H9 (cell line): ENCODE results near the gene ACOXL. TPM values are rescaled to one million over a fixed set of nuclear protein-coding genes. Genes with fewer than 3 reads are reported as not detected.
A peak's percentile ranks its signal among the peaks of the same experiment; 100 is the strongest.

Experiments
- DNase-seq: peaks from one replicate; pipeline ENCODE4 v3.0.0-alpha.2; 2017
- H2AFZ ChIP-seq: one replicate; pipeline ENCODE4 v1.6.1; 2013; ENCODE audit warnings: mild to moderate bottlenecking, low read length, control low read depth, moderate library complexity
- H2AK5ac ChIP-seq: 2 replicates; pipeline ENCODE4 v1.6.1; 2013; ENCODE audit warnings: low read length, control low read depth, mixed read lengths; ENCODE audit not compliant: insufficient read length
- H2BK120ac ChIP-seq: one replicate; pipeline ENCODE4 v1.6.1; 2013; ENCODE audit warnings: low read depth, mild to moderate bottlenecking, low read length, control low read depth, inconsistent platforms; ENCODE audit not compliant: poor library complexity, severe bottlenecking
- H2BK12ac ChIP-seq: 2 replicates; pipeline ENCODE4 v1.6.1; 2013; ENCODE audit warnings: low read length, control low read depth, mixed read lengths, low read depth; ENCODE audit not compliant: insufficient read length
- H2BK15ac ChIP-seq: 2 replicates; pipeline ENCODE4 v1.6.1; 2013; ENCODE audit warnings: low read depth, low read length, control low read depth
- H2BK20ac ChIP-seq: one replicate; pipeline ENCODE4 v1.6.1; 2013; ENCODE audit warnings: low read depth, mild to moderate bottlenecking, low read length, control low read depth, inconsistent platforms; ENCODE audit not compliant: poor library complexity, severe bottlenecking
- H2BK5ac ChIP-seq: 2 replicates; pipeline ENCODE4 v1.6.1; 2013; ENCODE audit warnings: low read length, control low read depth, mixed read lengths; ENCODE audit not compliant: insufficient read length
- H3K14ac ChIP-seq: 2 replicates; pipeline ENCODE4 v1.6.1; 2013; ENCODE audit warnings: low read length, control low read depth; ENCODE audit not compliant: insufficient read depth
- H3K18ac ChIP-seq: 2 replicates; pipeline ENCODE4 v1.6.1; 2013; ENCODE audit warnings: low read depth, mild to moderate bottlenecking, mixed read lengths, low read length, control low read depth; ENCODE audit not compliant: insufficient read length
- H3K23ac ChIP-seq: 2 replicates; pipeline ENCODE4 v1.6.1; 2013; ENCODE audit warnings: low read length, control low read depth, mixed read lengths, low read depth; ENCODE audit not compliant: insufficient read length
- H3K23me2 ChIP-seq: 2 replicates; pipeline ENCODE4 v1.6.1; 2013; ENCODE audit warnings: low read depth, mild to moderate bottlenecking, mixed read lengths, low read length, control low read depth; ENCODE audit not compliant: insufficient read length, poor library complexity, severe bottlenecking
- H3K27ac ChIP-seq: 2 replicates; pipeline ENCODE4 v1.5.1; 2013; ENCODE audit warnings: low read length, control low read depth, mixed read lengths, low read depth; ENCODE audit not compliant: insufficient read length
- H3K27me3 ChIP-seq: 2 replicates; pipeline ENCODE4 v1.6.1; 2013; ENCODE audit warnings: low read length, control low read depth, inconsistent platforms; ENCODE audit not compliant: insufficient read depth
- H3K4ac ChIP-seq: 2 replicates; pipeline ENCODE4 v1.6.1; 2013; ENCODE audit warnings: low read depth, mild to moderate bottlenecking, control low read depth, inconsistent platforms, low read length, moderate library complexity
- H3K4me1 ChIP-seq: 2 replicates; pipeline ENCODE4 v1.6.1; 2013; ENCODE audit warnings: low read length, control low read depth, inconsistent platforms; ENCODE audit not compliant: insufficient read depth
- H3K4me2 ChIP-seq: 2 replicates; pipeline ENCODE4 v1.6.1; 2013; ENCODE audit warnings: low read length, control low read depth, mixed read lengths; ENCODE audit not compliant: insufficient read length, insufficient read depth
- H3K56ac ChIP-seq: 2 replicates; pipeline ENCODE4 v1.6.1; 2013; ENCODE audit warnings: low read depth, mild to moderate bottlenecking, mixed read lengths, low read length, control low read depth; ENCODE audit not compliant: insufficient read length
- H3K79me1 ChIP-seq: 2 replicates; pipeline ENCODE4 v1.6.1; 2013; ENCODE audit warnings: low read depth, mild to moderate bottlenecking, moderate library complexity, low read length, control low read depth, inconsistent platforms; ENCODE audit not compliant: insufficient read depth, poor library complexity, severe bottlenecking
- H3K79me2 ChIP-seq: 2 replicates; pipeline ENCODE4 v1.6.1; 2013; ENCODE audit warnings: low read length, control low read depth, inconsistent platforms; ENCODE audit not compliant: insufficient read depth
- H3K9ac ChIP-seq: 2 replicates; pipeline ENCODE4 v1.6.1; 2013; ENCODE audit warnings: low read length, control low read depth, mixed read lengths; ENCODE audit not compliant: insufficient read length; ENCODE audit errors: extremely low read depth
- H3K9me3 ChIP-seq: one replicate; pipeline ENCODE4 v1.6.1; 2013; ENCODE audit warnings: low read depth, low read length, inconsistent platforms; ENCODE audit not compliant: control insufficient read depth
- H3T11ph ChIP-seq: one replicate; pipeline ENCODE4 v1.6.1; 2013; ENCODE audit warnings: mild to moderate bottlenecking, low read length, control low read depth, inconsistent platforms
- H4K20me1 ChIP-seq: one replicate; pipeline ENCODE4 v1.6.1; 2013; ENCODE audit not compliant: control insufficient read depth, insufficient read length, insufficient read depth
- H4K5ac ChIP-seq: 2 replicates; pipeline ENCODE4 v1.6.1; 2013; ENCODE audit warnings: low read depth, mild to moderate bottlenecking, mixed read lengths, low read length, control low read depth; ENCODE audit not compliant: insufficient read length
- H4K8ac ChIP-seq: replicated peaks from 2 replicates; pipeline ENCODE4 v1.6.1; 2013; ENCODE audit warnings: low read length, control low read depth, mixed read lengths, low read depth; ENCODE audit not compliant: insufficient read length
- H4K91ac ChIP-seq: 2 replicates; pipeline ENCODE4 v1.6.1; 2013; ENCODE audit warnings: low read depth, mild to moderate bottlenecking, moderate library complexity, mixed read lengths, low read length, control low read depth; ENCODE audit not compliant: insufficient read length
- H3K27ac Mint-ChIP-seq, 3 experiments: 2 replicates in 2 of 3; 3 replicates in 1 of 3; pipeline ENCODE4 v1.8.0; 2020 to 2021; ENCODE audit warnings: mixed read lengths in 3 of 3, mild to moderate bottlenecking in 1 of 3, moderate library complexity in 1 of 3
- H3K27me3 Mint-ChIP-seq: 2 replicates; pipeline ENCODE4 v1.8.0; 2021; ENCODE audit warnings: low read depth, mild to moderate bottlenecking, moderate library complexity, mixed read lengths
- H3K36me3 Mint-ChIP-seq, 3 experiments: 2 replicates in 2 of 3; 3 replicates in 1 of 3; pipeline ENCODE4 v1.8.0; 2020 to 2021; ENCODE audit warnings: low read depth in 3 of 3, mixed read lengths in 3 of 3; ENCODE audit not compliant: insufficient read depth in 1 of 3
- H3K4me1 Mint-ChIP-seq, 2 experiments: 2 replicates each; pipeline ENCODE4 v1.8.0; 2020; ENCODE audit warnings: mixed read lengths in 2 of 2
- H3K4me3 Mint-ChIP-seq, 2 experiments: 2 replicates in 1 of 2; 3 replicates in 1 of 2; pipeline ENCODE4 v1.8.0; 2020 to 2021; ENCODE audit warnings: mild to moderate bottlenecking in 2 of 2, mixed read lengths in 2 of 2, moderate library complexity in 1 of 2
- H3K9me3 Mint-ChIP-seq, 2 experiments: 2 replicates in 1 of 2; 3 replicates in 1 of 2; pipeline ENCODE4 v1.8.0; 2020; ENCODE audit warnings: mild to moderate bottlenecking in 2 of 2, mixed read lengths in 2 of 2, moderate library complexity in 1 of 2
- WGBS: extraction: QIAGEN DNeasy Blood & Tissue Kit; methylation state at CpG from one replicate; pipeline ENCODE4 v1.1.7; 2013; ENCODE audit warnings: missing lambda C conversion rate, low lambda C conversion rate, mixed read lengths; ENCODE audit not compliant: insufficient read length; ENCODE audit errors: extremely low coverage; 5-methylcytosine and 5-hydroxymethylcytosine counted together
- total RNA-seq: library from RNA; stranded (reverse); gene quantifications from 2 replicates; pipeline ENCODE4 v1.2.1, GENCODE V29; 2021
- TF ChIP-seq, protein P1 (sequence below): fragments of 200-600 bp; sonication (generic); conservative IDR thresholded peaks from 3 replicates; pipeline ENCODE4 v1.8.0; 2021; ENCODE audit warnings: antibody characterized with exemption, mild to moderate bottlenecking

ACOXL gene
- total RNA-seq, 1 experiment from 2014 or later, result 37.6 TPM

DNA sequence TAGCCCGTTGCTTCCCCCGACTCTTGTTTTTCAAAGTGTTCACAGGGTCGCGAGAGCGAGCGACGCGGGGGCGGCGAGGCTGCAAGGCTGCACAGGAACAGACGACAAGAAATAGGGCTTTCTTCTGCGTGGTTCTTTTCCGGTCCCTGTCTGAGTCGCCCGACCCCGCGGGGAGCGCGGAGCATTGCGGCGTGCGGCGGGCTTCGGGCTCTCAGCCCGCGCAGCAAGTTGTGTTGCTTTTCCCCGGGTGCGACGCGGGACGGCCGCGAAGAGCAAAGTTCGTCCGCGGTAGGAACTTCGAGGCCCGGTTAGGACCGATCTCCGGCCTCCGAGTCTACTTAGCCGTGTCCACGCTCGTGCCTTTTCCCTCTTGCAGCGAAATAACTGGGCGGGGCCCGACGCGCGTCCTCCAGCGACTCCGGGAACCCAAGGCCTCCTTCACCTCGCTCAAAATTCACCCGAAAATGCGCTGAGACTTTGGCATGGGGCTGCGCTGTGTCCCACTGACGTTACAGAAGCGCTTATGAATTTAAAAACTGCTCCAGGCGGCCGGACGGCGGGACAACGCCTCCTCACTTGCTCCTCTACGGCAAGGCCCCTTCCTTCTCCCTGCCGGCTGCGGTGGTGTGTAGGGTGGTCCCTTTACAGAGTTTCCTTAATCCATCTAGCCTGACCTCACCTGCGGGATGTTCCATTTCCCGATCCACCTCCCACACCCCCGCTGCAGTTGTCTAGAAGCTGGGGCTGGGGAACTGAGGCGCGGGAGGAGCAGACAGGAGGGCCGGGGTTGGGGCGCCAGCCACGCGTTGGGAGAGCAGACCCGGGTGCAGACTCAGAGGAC lies 386.8 kb downstream of the ACOXL start:
- no peak overlapping the region for H3K27ac ChIP-seq
- no peak overlapping the region for H3K27ac Mint-ChIP-seq
- WGBS, result no CpG with 5 or more reads among the region's 76 CpGs
- H4K5ac ChIP-seq, result no peak overlapping the region
- no peak overlapping the region for H3K18ac ChIP-seq
- H2BK15ac ChIP-seq, result no peak overlapping the region
- H2BK120ac ChIP-seq, result no peak overlapping the region
- H3K27me3 ChIP-seq, result peaks cover 30% of the 10 kb centered on the region
- H4K91ac ChIP-seq, result no peak overlapping the region
- no peaks in the 10 kb centered on the region for H3K79me2 ChIP-seq
- H3K4me3 Mint-ChIP-seq, result peak overlapping the region; percentile 57 to 86
- H3K27me3 Mint-ChIP-seq, result peaks cover 50% of the 10 kb centered on the region
- TF ChIP-seq, protein P1, sequence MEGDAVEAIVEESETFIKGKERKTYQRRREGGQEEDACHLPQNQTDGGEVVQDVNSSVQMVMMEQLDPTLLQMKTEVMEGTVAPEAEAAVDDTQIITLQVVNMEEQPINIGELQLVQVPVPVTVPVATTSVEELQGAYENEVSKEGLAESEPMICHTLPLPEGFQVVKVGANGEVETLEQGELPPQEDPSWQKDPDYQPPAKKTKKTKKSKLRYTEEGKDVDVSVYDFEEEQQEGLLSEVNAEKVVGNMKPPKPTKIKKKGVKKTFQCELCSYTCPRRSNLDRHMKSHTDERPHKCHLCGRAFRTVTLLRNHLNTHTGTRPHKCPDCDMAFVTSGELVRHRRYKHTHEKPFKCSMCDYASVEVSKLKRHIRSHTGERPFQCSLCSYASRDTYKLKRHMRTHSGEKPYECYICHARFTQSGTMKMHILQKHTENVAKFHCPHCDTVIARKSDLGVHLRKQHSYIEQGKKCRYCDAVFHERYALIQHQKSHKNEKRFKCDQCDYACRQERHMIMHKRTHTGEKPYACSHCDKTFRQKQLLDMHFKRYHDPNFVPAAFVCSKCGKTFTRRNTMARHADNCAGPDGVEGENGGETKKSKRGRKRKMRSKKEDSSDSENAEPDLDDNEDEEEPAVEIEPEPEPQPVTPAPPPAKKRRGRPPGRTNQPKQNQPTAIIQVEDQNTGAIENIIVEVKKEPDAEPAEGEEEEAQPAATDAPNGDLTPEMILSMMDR, result no peak
- no peaks in the 10 kb centered on the region for H3K4me1 ChIP-seq
- peak overlapping the region; percentile 84 for H3K4me2 ChIP-seq
- H2AFZ ChIP-seq, result no peak overlapping the region
- peaks cover 48% of the 10 kb centered on the region for H3K23me2 ChIP-seq
- peaks cover 3 to 5% (median 5%) of the 10 kb centered on the region in 3 experiments for H3K36me3 Mint-ChIP-seq
- no peak overlapping the region for H2BK12ac ChIP-seq
- H3K4me1 Mint-ChIP-seq, result peaks cover 26 to 34% of the 10 kb centered on the region in 2 experiments
- no peak overlapping the region for H3K4ac ChIP-seq
- H3K79me1 ChIP-seq, result peaks cover 4% of the 10 kb centered on the region
- no peak overlapping the region for H2BK5ac ChIP-seq
- DNase-seq, result peak; percentile 48
- peak overlapping the region; percentile 10 for H3K9ac ChIP-seq
- no peak overlapping the region for H3K56ac ChIP-seq
- no peak overlapping the region for H3K23ac ChIP-seq
- no peak overlapping the region for H2AK5ac ChIP-seq
- H3T11ph ChIP-seq, result no peak overlapping the region
- H2BK20ac ChIP-seq, result no peak overlapping the region
- no peaks in the 10 kb centered on the region for H4K20me1 ChIP-seq
- H3K14ac ChIP-seq, result peak overlapping the region; percentile 26
- H3K9me3 Mint-ChIP-seq, result peaks cover 3 to 5% of the 10 kb centered on the region in 2 experiments; a peak in 4 of 5 replicates
- H4K8ac ChIP-seq, result no peak overlapping the region
- H3K9me3 ChIP-seq, result no peaks in the 10 kb centered on the region
